Ishikawa (cell line): ENCODE data around the gene CLSTN2.
A peak's percentile ranks its signal among the peaks of the same experiment; 100 is the strongest.

ENCODE experiments used
- CEBPB ChIP-seq: IDR thresholded peaks from 2 replicates; pipeline ENCODE4 v1.6.1; 2012
- CREB1 ChIP-seq: IDR thresholded peaks from 2 replicates; pipeline ENCODE4 v1.6.1; 2012; ENCODE audit warnings: low read depth
- EGR1 ChIP-seq: IDR thresholded peaks from 2 replicates; pipeline ENCODE4 v1.6.1; 2012
- EP300 ChIP-seq: IDR thresholded peaks from 2 replicates; pipeline ENCODE4 v1.6.1; 2012; ENCODE audit warnings: borderline replicate concordance
- FOXM1 ChIP-seq: IDR thresholded peaks from 2 replicates; pipeline ENCODE4 v1.6.1; 2012; ENCODE audit warnings: low read depth, borderline replicate concordance
- MAX ChIP-seq: IDR thresholded peaks from 2 replicates; pipeline ENCODE4 v1.6.1; 2012
- NFIC ChIP-seq: IDR thresholded peaks from 2 replicates; pipeline ENCODE4 v1.6.1; 2012
- RAD21 ChIP-seq: IDR thresholded peaks from 2 replicates; pipeline ENCODE4 v1.6.1; 2012; ENCODE audit warnings: low read depth
- REST ChIP-seq: IDR thresholded peaks from 2 replicates; pipeline ENCODE4 v1.6.1; 2012; ENCODE audit warnings: low read depth, mild to moderate bottlenecking
- TAF1 ChIP-seq: IDR thresholded peaks from 2 replicates; pipeline ENCODE4 v1.6.1; 2012; ENCODE audit warnings: low read depth, mild to moderate bottlenecking
- TCF12 ChIP-seq: IDR thresholded peaks from 2 replicates; pipeline ENCODE4 v1.6.1; 2012; ENCODE audit warnings: low read depth
- TEAD4 ChIP-seq: IDR thresholded peaks from 2 replicates; pipeline ENCODE4 v1.6.1; 2012
- USF1 ChIP-seq: IDR thresholded peaks from 2 replicates; pipeline ENCODE4 v1.6.1; 2012
- YY1 ChIP-seq: IDR thresholded peaks from 2 replicates; pipeline ENCODE4 v1.6.1; 2012; ENCODE audit warnings: low read depth
- ZBTB7A ChIP-seq: IDR thresholded peaks from 2 replicates; pipeline ENCODE4 v1.6.1; 2012; ENCODE audit warnings: low read depth

The CLSTN2 gene

GRCh38 chr3:140568131-140568530 is 633.1 kb downstream of the CLSTN2 start:
- TF ChIP-seq ZBTB7A = no peak
- TF ChIP-seq MAX = no peak
- no peak for TF ChIP-seq NFIC
- no peak for TF ChIP-seq FOXM1
- no peak for TF ChIP-seq TCF12
- TF ChIP-seq YY1 = no peak
- no peak for TF ChIP-seq RAD21
- TF ChIP-seq CEBPB = no peak
- TF ChIP-seq CREB1 = no peak
- TF ChIP-seq TAF1 = no peak
- no peak for TF ChIP-seq EP300
- no peak for TF ChIP-seq REST
- no peak for TF ChIP-seq EGR1
- no peak for TF ChIP-seq TEAD4
- no peak for TF ChIP-seq USF1

- no peak for TF ChIP-seq RAD21
- no peak for TF ChIP-seq EP300
- TF ChIP-seq NFIC = no peak
- no peak for TF ChIP-seq TEAD4
- no peak for TF ChIP-seq MAX
- TF ChIP-seq TAF1 = no peak
- no peak for TF ChIP-seq CEBPB
- TF ChIP-seq YY1 = no peak
These were observed 634.0 kb downstream of the CLSTN2 start for GRCh38 chr3:140568842-140569520.

- TF ChIP-seq NFIC = peak; percentile 40; the same call in 1 of the 2 replicates
- no peak for TF ChIP-seq USF1
These were observed 635.6 kb downstream of the CLSTN2 start for GRCh38 chr3:140570602-140571001.

- TF ChIP-seq REST = no peak
- no peak for TF ChIP-seq YY1
- TF ChIP-seq TEAD4 = no peak
- no peak for TF ChIP-seq EP300
- no peak for TF ChIP-seq TAF1
- TF ChIP-seq RAD21 = no peak
These were observed 636.9 kb downstream of the CLSTN2 start for GRCh38 chr3:140571836-140572235.

- no peak for TF ChIP-seq EGR1
- no peak for TF ChIP-seq USF1
- no peak for TF ChIP-seq CEBPB
- no peak for TF ChIP-seq ZBTB7A
- TF ChIP-seq MAX = no peak
- TF ChIP-seq TCF12 = no peak
- TF ChIP-seq TEAD4 = no peak
- TF ChIP-seq REST = no peak
- no peak for TF ChIP-seq YY1
- TF ChIP-seq EP300 = no peak
- TF ChIP-seq FOXM1 = no peak
These were observed 637.3 kb downstream of the CLSTN2 start for GRCh38 chr3:140572334-140572733.
